Stomach smooth muscle (tissue), 2 donors: Measurements from ENCODE around the gene DAPK2.

Experiments used
- H3K27ac ChIP-seq: one replicate; pipeline ENCODE4 v1.7.0; 2013; ENCODE audit warnings: mild to moderate bottlenecking, low read length, inconsistent platforms
- H3K27me3 ChIP-seq, 2 donors: one replicate each; pipeline ENCODE4 v1.7.0; 2013; ENCODE audit warnings: low read length in 2 of 2; ENCODE audit not compliant: insufficient read depth in 2 of 2, control insufficient read depth in 1 of 2
- H3K36me3 ChIP-seq, 2 donors: one replicate each; pipeline ENCODE4 v1.7.0; 2013; ENCODE audit warnings: low read length in 2 of 2; ENCODE audit not compliant: control insufficient read depth in 2 of 2, insufficient read depth in 2 of 2
- H3K4me1 ChIP-seq: one replicate; pipeline ENCODE4 v1.7.0; 2013; ENCODE audit warnings: low read length; ENCODE audit not compliant: control insufficient read depth, insufficient read depth
- H3K4me3 ChIP-seq, 2 donors: one replicate each; pipeline ENCODE4 v1.7.0; 2013; ENCODE audit warnings: low read length in 2 of 2
- H3K9ac ChIP-seq, 2 donors: one replicate each; pipeline ENCODE4 v1.7.0; 2013; ENCODE audit warnings: low read length in 2 of 2, mild to moderate bottlenecking in 1 of 2
- H3K9me3 ChIP-seq, 2 donors: one replicate each; pipeline ENCODE4 v1.7.0; 2013; ENCODE audit warnings: low read length in 2 of 2; ENCODE audit not compliant: control insufficient read depth in 2 of 2
- donor health status: healthy.
- donor health status: Pancreatic carcinoma.

DAPK2 gene

GRCh38 chr15:63996794-63997357 is 49.4 kb downstream of the DAPK2 start:
- H3K9ac ChIP-seq: no peak overlapping the region
- H3K27me3 ChIP-seq: no peaks in the 10 kb centered on the region
- no peak overlapping the region for H3K27ac ChIP-seq
- peaks cover 4% of the 10 kb centered on the region for H3K4me1 ChIP-seq
- no peak overlapping the region for H3K4me3 ChIP-seq
- H3K36me3 ChIP-seq: no peaks in the 10 kb centered on the region
- no peaks in the 10 kb centered on the region for H3K9me3 ChIP-seq

- Histone ChIP-seq H3K4me3 (no peak overlapping the region), H3K27me3 (no peaks in the 10 kb centered on the region), H3K9ac (no peak overlapping the region), H3K36me3 (no peaks in the 10 kb centered on the region), H3K27ac (no peak overlapping the region), H3K9me3 (no peaks in the 10 kb centered on the region), H3K4me1 (peaks cover 4% of the 10 kb centered on the region)
These were observed 50.5 kb downstream of the DAPK2 start for GRCh38 chr15:63995789-63996188.

- Histone ChIP-seq H3K27ac (no peak overlapping the region), H3K4me3 (no peak overlapping the region), H3K4me1 (no peaks in the 10 kb centered on the region), H3K36me3 (no peaks in the 10 kb centered on the region), H3K9me3 (no peaks in the 10 kb centered on the region), H3K27me3 (no peaks in the 10 kb centered on the region), H3K9ac (no peak overlapping the region)
These were observed 52.1 kb downstream of the DAPK2 start for GRCh38 chr15:63994073-63994600.

GRCh38 chr15:63992300-63992699 is 54.0 kb downstream of the DAPK2 start:
- no peaks in the 10 kb centered on the region for H3K9me3 ChIP-seq
- H3K4me3 ChIP-seq: no peak overlapping the region
- H3K27ac ChIP-seq: no peak overlapping the region
- no peaks in the 10 kb centered on the region for H3K4me1 ChIP-seq
- H3K36me3 ChIP-seq: no peaks in the 10 kb centered on the region
- no peaks in the 10 kb centered on the region for H3K27me3 ChIP-seq
- H3K9ac ChIP-seq: no peak overlapping the region

GRCh38 chr15:63991706-63992105 is 54.6 kb downstream of the DAPK2 start:
- Histone ChIP-seq H3K27me3 (no peaks in the 10 kb centered on the region), H3K4me1 (no peaks in the 10 kb centered on the region), H3K9ac (no peak overlapping the region), H3K36me3 (no peaks in the 10 kb centered on the region), H3K27ac (no peak overlapping the region), H3K4me3 (no peak overlapping the region), H3K9me3 (no peaks in the 10 kb centered on the region)

GRCh38 chr15:63990454-63990853 is 55.8 kb downstream of the DAPK2 start:
- no peaks in the 10 kb centered on the region for H3K9me3 ChIP-seq
- no peak overlapping the region for H3K4me3 ChIP-seq
- H3K36me3 ChIP-seq: no peaks in the 10 kb centered on the region
- no peaks in the 10 kb centered on the region for H3K27me3 ChIP-seq
- H3K9ac ChIP-seq: no peak overlapping the region
- no peak overlapping the region for H3K27ac ChIP-seq
- peaks cover 2% of the 10 kb centered on the region for H3K4me1 ChIP-seq

- no peaks in the 10 kb centered on the region for H3K36me3 ChIP-seq
- no peak overlapping the region for H3K4me3 ChIP-seq
- H3K27me3 ChIP-seq: no peaks in the 10 kb centered on the region
- H3K9me3 ChIP-seq: no peaks in the 10 kb centered on the region
- H3K27ac ChIP-seq: no peak overlapping the region
- H3K9ac ChIP-seq: no peak overlapping the region
- H3K4me1 ChIP-seq: peaks cover 2% of the 10 kb centered on the region
These were observed 58.4 kb downstream of the DAPK2 start for GRCh38 chr15:63987796-63988378.

GRCh38 chr15:63986751-63987341 is 59.4 kb downstream of the DAPK2 start:
- Histone ChIP-seq H3K4me3 (no peak overlapping the region), H3K9ac (no peak overlapping the region), H3K36me3 (no peaks in the 10 kb centered on the region), H3K4me1 (peaks cover 2% of the 10 kb centered on the region), H3K27me3 (no peaks in the 10 kb centered on the region), H3K9me3 (no peaks in the 10 kb centered on the region), H3K27ac (no peak overlapping the region)

GRCh38 chr15:63986185-63986680 is 60.1 kb downstream of the DAPK2 start:
- Histone ChIP-seq H3K4me1 (peaks cover 2% of the 10 kb centered on the region), H3K9ac (no peak overlapping the region), H3K9me3 (no peaks in the 10 kb centered on the region), H3K36me3 (no peaks in the 10 kb centered on the region), H3K27ac (no peak overlapping the region), H3K4me3 (no peak overlapping the region), H3K27me3 (no peaks in the 10 kb centered on the region)

GRCh38 chr15:63985221-63986184 is 60.8 kb downstream of the DAPK2 start:
- Histone ChIP-seq H3K27ac (no peak overlapping the region), H3K4me3 (no peak overlapping the region), H3K4me1 (peaks cover 2% of the 10 kb centered on the region), H3K36me3 (no peaks in the 10 kb centered on the region), H3K27me3 (no peaks in the 10 kb centered on the region), H3K9ac (no peak overlapping the region), H3K9me3 (no peaks in the 10 kb centered on the region)
